HG03565 (cell line): ENCODE results near the gene PTGER3.
A peak's percentile ranks its signal among the peaks of the same experiment; 100 is the strongest.

Experiments
- ATAC-seq: cut with Tn5 transposase; IDR thresholded peaks from one replicate; pipeline ENCODE4 v1.9.1; 2021; ENCODE audit warnings: mild to moderate bottlenecking, moderate library complexity; ENCODE audit not compliant: unreplicated experiment

The PTGER3 gene

DNA sequence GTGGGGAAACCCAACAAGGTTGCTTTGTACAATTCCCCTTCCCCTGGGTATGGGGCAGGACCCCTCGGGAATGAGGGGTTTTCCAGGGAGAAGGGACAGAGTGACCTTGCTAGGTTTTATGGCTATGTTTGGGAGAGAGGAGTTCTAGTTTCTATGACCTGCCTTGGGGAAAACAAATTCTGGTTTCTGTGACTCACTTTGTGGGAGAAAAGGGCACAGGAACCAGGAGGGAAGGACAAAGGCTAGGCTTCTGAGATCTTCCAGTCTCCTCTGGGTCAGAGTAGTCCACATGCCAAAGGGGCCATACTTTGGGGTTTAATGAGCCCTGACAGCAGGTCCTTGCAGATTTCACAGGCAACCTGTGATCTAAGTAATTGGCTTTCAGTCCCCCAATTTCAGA, 5.5 kb upstream of the PTGER3 start:
- no peak for ATAC-seq

DNA sequence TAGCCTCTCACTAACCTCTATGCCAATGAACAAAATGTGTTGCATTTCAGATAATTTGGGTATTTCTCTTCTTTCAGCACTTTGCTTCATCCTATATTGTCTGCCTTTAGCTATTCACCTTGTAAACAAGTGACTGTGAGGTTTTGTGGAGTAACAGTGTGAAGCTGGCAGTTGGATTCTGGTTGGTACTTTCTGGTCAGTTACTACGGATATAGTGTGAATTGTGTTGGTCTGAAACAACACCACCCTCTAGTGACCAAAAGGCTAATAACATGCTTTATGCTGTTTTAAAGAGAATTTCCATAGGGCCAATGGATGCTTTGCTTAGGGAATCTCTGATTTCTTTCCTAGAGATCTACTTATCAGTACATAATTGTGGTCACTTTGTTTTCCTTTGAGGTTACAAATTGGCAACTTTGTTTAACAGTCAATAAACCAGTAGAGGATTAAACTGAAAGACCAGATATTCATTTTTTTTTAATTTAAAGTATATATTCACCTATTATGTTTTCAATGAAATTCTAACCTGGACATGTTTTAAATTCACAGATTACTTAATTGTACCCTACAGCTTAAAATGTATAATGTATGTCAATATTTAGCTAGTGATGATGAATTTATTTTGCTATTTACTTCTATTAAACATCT, 2.5 kb upstream of the PTGER3 start:
- peak; percentile 78 for ATAC-seq

DNA sequence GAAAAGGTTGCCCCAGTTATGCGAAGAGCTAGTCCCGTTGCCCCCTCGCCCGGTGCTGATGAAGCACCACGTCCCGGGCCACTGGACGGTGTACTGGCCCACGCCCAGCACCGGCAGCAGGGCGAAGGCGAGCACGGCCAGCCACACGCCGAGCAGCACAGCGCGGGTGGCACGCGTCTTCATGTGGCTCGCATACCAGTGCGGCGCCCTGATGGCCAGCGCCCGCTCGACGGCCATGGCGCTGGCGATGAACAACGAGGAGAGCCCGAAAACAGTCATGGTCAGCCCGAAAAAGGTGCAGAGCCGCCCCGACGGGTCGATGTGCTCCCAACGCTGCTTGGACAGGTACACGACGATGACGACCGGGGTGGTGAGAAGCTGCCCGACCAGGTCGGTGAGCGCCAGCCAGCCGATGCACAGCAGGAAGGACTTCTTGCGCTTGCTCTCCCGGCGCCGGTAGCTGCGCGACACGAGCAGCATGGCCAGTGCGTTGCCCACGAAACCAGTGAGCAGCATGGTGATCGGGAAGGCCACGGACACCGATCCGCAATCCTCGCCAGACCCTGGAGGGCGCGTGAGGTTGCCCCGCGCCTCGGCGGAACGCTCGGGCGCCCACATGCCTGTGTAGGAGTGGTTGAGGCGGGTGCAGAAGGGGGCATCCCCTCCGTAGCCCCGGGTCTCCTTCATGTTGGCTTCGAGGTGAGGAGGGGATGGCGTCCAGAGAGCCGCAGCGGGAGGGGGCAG, 553 bp downstream of the PTGER3 start:
- ATAC-seq: no peak

DNA sequence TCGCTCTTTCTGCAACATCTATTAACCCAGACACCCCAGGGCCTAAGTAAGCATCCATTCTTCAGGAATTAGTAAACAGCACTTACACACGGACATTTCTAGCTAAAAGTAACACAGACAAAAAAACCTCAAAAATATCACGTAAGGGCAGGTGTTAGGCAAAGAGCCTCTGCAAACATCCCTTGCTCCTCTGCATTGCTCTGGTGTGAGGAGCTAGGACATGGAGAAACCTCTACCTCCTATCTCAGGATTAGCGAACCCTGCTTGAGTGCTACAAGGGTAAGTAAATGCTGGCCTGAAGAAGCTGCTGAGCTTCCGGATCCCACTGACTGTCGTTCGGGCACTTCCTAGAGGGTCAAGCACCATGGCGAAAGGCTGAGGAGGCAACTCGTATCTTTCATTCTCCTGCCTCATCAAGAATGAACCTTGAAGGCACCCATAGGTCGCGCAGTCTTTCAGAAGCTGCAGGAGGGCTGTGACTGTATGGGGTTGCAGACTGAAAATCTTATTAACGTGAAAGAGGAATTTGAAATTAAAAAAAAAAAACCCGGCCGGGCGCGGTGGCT, 2.1 kb downstream of the PTGER3 start:
- ATAC-seq: no peak

DNA sequence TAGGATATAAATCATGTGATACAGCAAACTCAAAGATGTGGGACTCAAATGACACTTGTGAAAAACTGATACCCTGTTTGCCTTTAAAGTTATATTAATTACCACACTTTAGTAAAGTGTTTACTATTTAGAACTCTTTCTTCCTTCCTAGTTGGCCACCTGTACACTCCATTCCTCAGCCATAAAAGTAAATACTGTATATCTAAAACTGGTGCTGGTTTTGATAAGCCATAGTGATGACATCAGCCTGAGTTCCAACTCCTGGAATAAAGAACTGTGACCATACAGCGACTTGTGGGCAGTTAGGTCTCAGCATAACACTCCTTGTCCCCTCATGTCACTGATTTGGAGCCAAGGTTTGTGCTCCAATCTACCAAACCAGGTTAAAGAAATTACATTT, 2.8 kb downstream of the PTGER3 start:
- no peak for ATAC-seq

DNA sequence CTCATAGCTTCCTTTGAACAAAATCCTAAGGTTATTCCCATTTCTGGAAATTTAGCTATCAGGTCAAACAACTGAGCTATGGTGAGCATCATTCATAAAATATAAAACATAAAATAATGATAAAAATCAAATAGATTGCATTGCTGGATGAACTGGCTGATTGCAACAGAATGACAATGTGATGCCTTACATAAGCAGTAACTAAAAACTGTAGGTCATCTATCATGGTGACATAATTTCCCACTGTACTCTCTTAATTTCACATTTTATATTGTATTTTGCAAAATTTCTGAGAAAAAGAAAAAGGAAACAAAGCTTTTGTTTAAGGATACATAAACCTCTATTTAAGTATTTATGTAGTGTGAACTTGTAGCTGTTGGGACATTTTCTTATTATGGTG, 4.6 kb downstream of the PTGER3 start:
- ATAC-seq: no peak

DNA sequence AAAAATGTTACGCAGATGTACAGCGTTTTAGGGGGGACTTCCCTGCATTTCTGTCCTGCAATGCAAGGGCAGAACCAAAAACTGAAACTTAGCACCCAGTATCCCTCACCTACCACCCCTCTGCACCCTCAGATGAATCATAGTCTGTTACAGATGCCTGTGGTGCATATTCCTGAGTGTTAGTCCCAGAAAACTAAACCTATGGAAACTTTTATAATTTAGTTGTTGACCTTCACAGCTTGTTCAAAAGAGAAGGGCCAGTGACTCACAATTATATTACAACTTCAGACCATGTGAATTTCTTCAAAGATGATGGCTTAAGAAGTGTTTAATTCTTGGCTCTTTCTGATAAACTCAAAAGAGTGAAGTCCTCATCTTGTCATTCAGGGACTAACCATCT, 5.8 kb downstream of the PTGER3 start:
- no peak for ATAC-seq

DNA sequence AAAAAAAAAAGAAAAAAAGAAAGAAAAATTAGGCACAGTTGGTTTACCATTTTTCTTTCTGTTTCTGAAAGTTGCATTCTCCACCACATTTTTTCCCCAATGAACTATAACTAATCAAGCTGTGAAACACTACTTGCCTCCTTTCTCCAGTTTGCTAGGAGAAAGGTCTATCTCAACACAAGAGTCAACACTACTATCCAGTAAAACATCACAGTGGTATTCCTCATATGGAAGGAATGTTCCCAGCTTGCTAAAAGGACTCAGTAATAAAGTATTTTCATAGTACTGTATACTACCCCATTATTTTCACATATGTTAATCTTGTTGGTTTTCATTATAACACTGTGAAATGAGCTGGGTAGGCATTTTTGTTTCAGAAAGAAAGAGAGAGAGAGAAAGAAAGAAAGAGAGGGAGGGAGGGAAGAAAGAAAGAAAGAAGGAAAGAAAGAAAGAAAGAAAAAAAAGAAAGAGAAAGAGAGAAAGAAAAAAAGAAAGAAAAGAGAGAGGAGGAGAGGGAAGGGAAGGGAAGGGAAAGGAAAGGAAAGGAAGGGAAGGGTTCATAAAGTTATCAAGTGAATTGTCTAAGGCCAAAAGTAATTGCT, 7.9 kb downstream of the PTGER3 start:
- no peak for ATAC-seq

DNA sequence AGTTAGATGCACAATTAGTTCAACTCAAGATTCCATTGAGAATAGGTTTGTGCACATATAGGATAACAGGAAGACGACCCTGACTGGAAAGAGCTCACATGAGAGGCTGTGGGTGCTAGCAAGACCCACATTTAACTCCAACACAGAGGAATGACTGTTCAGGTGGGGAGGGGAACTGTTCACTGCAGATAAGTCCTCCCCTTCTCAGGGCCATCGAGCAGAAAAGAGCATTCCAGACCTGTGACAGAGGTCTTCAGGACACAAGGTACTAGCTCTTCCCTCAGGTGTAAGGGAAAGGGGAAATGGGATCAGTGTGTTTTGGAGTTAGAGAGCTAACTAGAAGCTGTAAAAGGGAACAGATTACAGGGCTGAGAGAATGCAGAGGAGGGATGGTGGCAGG, 8.7 kb downstream of the PTGER3 start:
- ATAC-seq: no peak

DNA sequence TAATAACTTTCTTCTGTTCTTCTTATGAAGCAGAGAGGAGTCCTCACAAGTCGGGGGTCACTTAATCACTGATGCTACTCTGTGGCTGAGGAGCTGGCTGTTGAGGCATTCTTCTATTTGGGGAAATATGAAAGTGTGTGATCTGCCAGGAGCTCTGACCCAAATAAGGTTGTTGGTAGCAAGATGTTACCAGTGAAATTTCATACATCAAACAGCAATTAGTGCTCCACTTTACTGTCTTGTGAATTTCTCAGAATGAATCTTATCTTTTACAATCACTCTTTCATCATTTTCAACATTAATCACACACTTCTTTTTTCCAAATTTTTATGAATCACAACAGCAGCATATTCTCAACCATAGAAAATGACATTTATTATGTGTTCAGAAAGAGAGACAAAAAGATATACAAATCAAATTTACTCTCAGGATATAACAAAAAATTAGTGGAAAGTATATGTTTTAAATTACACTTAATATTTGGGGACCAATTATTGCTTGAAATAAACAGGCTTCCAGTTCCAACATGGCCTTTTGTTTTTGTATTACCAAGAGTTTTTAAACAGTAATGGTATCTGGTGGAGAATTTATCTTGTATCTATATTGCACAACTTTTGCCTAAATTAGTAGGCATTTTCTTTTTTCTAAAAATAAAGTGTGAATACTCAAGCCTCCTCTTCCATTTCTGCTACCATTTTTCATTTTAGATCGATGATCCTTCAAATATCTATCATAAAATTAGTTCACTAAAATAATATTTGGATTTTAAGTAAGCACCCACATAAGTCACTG, 9.6 kb downstream of the PTGER3 start:
- no peak for ATAC-seq

DNA sequence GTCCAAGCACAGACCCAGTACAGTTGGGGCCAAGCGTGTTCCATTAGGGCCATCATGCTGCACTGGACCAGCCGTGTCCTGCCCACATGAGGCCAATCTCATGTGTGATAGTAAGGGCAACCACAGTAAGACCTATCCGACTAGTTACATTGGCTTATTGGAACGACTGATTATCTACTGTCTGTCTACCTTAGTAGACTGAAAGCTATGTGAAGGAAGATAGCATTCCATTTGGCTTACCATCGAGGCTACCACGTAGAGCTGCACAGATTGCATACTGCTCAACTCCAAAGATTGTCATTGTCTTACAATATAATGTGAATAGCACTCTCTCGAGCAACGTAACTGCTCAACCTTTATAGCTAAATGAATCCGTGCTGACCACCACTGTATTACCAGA, 10.6 kb downstream of the PTGER3 start:
- no peak for ATAC-seq

DNA sequence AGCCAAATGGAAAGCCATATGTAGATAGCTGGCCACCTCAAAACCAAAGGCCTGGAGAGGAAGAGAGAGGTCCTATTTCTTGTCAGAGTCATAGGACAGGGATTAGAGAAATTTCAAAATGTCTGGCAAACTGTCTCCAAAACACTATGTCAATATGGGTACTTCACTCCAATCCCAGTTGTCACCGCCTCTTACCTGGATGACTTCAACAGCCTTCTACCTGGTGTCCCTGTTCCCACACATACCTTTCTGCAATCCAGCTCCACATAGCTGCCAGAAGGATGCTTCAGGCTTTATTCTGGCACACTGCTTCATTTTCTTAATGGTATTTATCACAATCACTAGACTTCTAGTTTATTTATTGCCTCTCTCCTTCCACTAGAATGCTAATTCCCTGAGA, 14.5 kb downstream of the PTGER3 start:
- no peak for ATAC-seq

DNA sequence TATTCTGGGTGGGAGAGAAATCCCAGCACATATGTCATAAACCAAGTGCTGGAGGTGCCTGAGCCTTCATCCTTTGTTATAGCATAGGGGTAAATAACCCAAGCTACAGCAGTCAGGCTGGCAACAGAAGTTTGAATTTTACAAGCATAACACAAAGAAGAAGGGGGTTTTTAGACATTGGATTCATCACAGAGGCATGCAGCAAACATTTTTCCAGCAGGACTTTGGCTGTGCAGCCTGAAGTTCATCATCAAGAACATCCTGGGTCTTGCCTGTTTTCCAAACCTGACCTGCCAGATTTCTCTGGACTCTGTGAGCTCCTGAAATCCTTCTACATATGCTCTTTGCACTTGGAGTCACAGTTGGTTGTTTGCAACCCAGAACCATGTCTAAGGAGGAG, 16.2 kb downstream of the PTGER3 start:
- ATAC-seq: no peak

DNA sequence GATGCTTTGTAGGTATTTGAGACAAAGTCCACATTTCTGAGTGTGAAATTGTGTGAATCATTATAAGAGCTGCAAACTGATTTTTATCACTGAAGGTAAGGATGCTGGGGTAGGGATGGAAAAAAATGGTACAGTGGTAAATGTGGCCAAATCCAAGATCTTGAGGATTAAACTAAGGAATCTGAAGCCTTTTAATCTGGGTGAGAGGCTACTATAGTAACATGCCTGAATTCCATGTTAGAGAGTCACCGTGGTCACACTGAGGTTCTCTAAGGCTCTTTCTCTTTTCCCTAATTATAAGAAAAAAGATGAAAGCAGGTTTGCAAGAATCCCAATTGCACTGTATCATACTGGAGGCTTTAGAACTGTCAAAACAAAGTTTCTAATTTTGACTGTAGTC, 17.6 kb downstream of the PTGER3 start:
- ATAC-seq: no peak

DNA sequence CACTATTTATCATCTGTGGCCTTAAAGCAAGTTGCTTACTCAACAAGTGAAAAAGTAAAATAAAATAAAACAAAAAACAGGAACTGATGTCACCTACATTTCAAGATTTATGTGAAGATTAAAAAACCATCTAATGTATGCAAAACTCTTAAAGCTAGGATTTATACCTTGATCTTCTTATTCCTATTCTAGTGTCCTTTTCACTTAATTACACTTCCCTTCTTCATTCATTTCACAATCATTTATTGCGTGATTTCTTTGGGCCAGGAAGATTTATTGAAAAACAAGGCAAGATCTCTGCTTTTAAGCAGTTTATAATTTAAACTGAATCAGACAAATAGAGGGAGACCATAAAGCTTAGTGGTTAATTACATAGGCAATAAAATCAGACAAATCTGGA, 18.6 kb downstream of the PTGER3 start:
- ATAC-seq: no peak

DNA sequence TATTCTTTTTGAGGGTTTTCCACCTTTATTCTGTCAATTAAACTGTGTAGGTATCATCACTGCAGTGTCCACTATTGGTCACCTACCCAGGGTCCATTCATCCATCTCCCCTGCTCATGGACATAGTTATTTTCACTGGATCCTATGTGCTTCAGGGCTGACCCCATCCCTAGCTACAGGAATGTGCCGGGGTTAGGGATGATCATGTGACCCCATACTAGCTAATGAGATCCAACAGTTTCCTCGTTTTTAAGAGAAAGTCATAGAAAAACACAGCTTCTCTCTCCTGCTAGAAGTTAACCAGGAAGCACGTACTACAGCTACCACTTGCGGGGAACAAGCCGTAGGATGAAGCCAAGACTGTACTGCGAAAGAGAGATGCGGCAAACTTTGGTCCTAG, 19.6 kb downstream of the PTGER3 start:
- ATAC-seq: no peak

DNA sequence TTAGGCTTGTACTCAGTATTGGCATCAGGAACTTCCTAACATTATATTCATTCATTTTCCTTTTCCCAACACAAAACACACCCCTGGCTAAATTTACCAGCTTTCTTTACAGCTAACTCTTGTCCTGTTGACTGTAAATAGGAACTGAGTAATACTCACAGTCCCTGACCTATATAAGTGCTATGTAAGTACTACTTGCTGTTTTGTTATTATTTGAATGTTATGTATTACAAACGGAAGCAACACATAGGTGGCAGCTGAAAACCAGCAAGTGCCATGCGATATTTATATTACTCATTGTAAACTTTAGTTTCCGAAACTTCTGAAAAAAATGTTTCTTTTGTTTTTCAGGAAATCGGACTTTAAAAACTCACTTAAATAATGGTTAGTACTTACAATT, 21.5 kb downstream of the PTGER3 start:
- ATAC-seq: no peak

DNA sequence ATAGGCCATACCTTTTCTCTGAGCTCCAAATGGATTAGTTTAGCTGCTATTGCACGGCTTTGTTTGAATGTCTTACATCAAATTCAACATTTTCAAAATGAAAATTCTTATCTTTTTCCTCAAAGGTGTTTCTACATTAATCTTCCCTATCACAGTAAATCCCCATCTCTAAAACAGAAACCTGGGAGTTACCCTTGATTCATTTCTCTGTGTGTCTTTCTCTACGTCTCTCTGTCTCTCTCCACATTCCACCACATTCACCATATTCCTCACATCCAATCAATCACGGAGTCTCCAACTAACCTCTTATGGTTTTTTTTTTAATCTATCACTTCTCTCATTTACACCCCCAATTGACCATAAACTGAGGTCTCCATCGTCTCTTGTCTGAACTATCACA, 24.1 kb downstream of the PTGER3 start:
- ATAC-seq: no peak

DNA sequence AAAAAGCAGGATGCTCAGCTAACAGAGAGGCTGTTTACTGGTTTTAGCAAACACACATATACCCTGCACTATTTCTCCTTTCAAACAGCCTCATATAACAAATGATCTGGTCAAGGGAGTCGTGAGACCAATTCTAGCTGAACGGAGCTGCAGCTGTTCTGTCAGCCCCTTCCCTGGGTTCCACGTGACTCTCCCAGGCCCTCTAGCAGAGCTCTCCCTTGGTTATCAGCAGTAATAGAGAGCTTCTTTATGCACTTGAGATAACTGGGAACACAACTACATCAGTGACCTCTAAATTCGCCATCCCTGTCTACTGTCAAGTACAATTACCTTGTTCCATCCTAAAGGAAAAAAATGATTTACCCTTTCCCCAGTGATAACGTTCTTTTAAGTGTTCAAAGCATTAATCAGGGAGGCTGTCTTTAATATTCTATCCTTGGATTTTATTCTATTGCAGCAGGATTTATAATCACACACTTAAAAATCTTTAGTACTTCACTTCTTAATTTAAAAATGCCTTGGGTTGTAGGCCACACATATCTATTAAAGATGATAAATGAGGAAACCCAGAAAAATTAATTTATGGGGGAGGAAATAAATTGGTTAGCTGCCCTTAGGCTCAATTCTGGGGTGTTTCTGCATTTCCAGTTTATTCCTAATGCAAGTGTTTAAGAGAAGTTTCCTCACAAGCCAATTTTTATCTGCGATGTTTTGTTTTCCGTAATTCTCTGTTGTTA, 28.2 kb downstream of the PTGER3 start:
- ATAC-seq: no peak

DNA sequence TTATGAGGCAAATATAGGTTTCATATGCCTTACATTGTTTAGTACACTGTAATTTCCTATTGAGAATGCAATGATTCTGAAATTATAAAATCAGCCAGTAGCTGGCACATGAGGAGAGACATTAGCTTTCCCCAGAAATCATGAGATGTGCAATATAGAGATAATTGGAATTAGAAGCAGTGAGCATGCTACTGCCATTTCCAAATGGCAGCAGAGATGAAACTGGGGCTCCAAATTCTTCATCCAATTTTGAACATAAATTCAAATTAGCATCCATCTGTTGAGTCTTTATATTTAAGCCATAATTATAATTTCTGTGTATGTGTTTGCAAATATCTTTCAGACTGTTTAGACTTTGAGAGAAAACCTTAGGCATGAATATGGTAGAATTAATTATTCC, 28.8 kb downstream of the PTGER3 start:
- ATAC-seq: no peak

DNA sequence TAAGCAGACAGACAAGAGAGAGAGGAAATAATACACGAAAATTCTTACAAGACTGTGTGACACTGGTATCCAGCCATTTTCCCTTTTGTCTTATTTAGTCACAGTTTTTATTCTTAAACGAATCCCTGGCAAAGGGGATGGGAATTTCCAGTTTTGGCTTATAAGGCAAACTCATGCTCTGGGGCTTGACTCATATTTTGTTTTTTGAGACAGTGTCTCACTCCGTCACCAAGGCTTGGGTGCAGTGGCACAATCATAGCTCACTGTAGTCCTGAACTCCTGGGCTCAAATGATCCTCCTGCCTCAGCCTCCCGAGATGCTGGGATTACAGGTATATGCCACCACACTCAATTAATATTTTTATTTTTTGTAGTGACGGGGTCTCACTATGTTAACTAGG, 31.9 kb downstream of the PTGER3 start:
- ATAC-seq: no peak
